Adrenal gland (tissue), 12 donors: ENCODE data around the gene IST1. TPM values are rescaled to one million over a fixed set of nuclear protein-coding genes. Genes with fewer than 3 reads are reported as not detected.

Source experiments
- DNase-seq, 7 donors: peaks; one replicate each; pipeline ENCODE4 v3.0.0-alpha.2; 2019 to 2020
- H3K27ac ChIP-seq, 5 donors: fragments of 200-600 bp; sonication (generic) in 4 of 5; 1 replicate in 3 of 5; 2 replicates in 2 of 5; pipeline versions ENCODE4 v1.5.1 to v1.8.0; 2016 to 2020; ENCODE audit warnings: mild to moderate bottlenecking in 1 of 5
- H3K27me3 ChIP-seq: fragments of 200-600 bp; 2 replicates; pipeline ENCODE4 v1.8.0; 2021
- H3K36me3 ChIP-seq, 2 donors: fragments of 200-600 bp; replicated peaks in 1 of 2; 1 replicate in 1 of 2; 2 replicates in 1 of 2; pipeline versions ENCODE4 v1.5.1 to v1.8.0; 2018 to 2022
- H3K4me1 ChIP-seq, 2 donors: fragments of 200-600 bp; replicated peaks in 1 of 2; 1 replicate in 1 of 2; 2 replicates in 1 of 2; pipeline versions ENCODE4 v1.5.1 to v1.8.0; 2018 to 2021
- H3K4me3 ChIP-seq, 4 donors: fragments of 200-600 bp; sonication (generic) in 3 of 4; one replicate each; pipeline ENCODE4 v1.5.1; 2016 to 2018
- H3K9me3 ChIP-seq, 3 donors: fragments of 200-600 bp; sonication (generic) in 1 of 3; replicated peaks in 1 of 3; 1 replicate in 2 of 3; 2 replicates in 1 of 3; pipeline versions ENCODE4 v1.5.1 to v1.8.0; 2016 to 2021
- CTCF ChIP-seq, 6 experiments: fragments of 450-650 bp in 4 of 6; fragments of 200-600 bp in 2 of 6; sonication (generic) in 1 of 6; IDR thresholded peaks; 1 replicate in 5 of 6; 2 replicates in 1 of 6; pipeline versions ENCODE4 v1.5.1 to v1.8.0; 2016 to 2021; ENCODE audit warnings: antibody characterized with exemption in 6 of 6, mild to moderate bottlenecking in 2 of 6, moderate library complexity in 1 of 6
- POLR2A ChIP-seq, 2 donors: fragments of 450-650 bp; IDR thresholded peaks; one replicate each; pipeline ENCODE4 v1.6.1; 2017; ENCODE audit warnings: antibody characterized with exemption in 2 of 2, mild to moderate bottlenecking in 2 of 2, moderate library complexity in 1 of 2
- WGBS, 4 donors: extraction: QIAGEN DNeasy Blood & Tissue Kit in 2 of 4; methylation state at CpG; one replicate each; pipeline versions ENCODE4 v1.1.5 to v1.1.7; 2013 to 2017; 5-methylcytosine and 5-hydroxymethylcytosine counted together
- intact Hi-C, 2 donors: fragments of 100-400 bp; cut with DNase I; formaldehyde crosslinking; loops; one replicate each; pipeline versions ENCODE4 v1.14.1 to v1.15.0; 2022 to 2023
- polyA plus RNA-seq, 3 donors: library from polyadenylated mRNA; stranded (reverse); fragments of 200-250 nt in 2 of 3; fragments of 350-450 nt in 1 of 3; fragmentation: Illumina TruSeq in 1 of 3; extraction: RNeasy Lipid Tissue Mini Kit (QIAGEN cat#74804) in 1 of 3; gene quantifications; one replicate each; pipeline ENCODE4 v1.2.3, GENCODE V29; 2013 to 2014
- total RNA-seq, 9 donors: library from RNA; depleted of rRNA in 4 of 9; stranded (reverse); fragments of >200 nt in 4 of 9; fragments of 120-200 nt in 1 of 9; fragmentation: NEBNext Ultra II Directional in 1 of 9; extraction: Animal tissue kit (Norgen Biotek cat#: 25700) in 1 of 9; gene quantifications; one replicate each; pipeline versions ENCODE4 v1.1.0 to v1.2.4, GENCODE V29; 2013 to 2023
- donor health status: healthy with polysubstance abuse.
- donor health status: Bipolar disorder and iron deficiency.
- donor health status: DM: yes; HTN: yes; CAD: no.
- donor health status: DM: no; HTN: no; CAD: no.
- donor health status: DM: no; HTN: no; CAD: no.
- donor health status: DM: yes; HTN: yes; CAD: no.

The IST1 gene
- total and polyA plus RNA-seq, 12 donors, result 125 to 213 (median 191) TPM

DNA sequence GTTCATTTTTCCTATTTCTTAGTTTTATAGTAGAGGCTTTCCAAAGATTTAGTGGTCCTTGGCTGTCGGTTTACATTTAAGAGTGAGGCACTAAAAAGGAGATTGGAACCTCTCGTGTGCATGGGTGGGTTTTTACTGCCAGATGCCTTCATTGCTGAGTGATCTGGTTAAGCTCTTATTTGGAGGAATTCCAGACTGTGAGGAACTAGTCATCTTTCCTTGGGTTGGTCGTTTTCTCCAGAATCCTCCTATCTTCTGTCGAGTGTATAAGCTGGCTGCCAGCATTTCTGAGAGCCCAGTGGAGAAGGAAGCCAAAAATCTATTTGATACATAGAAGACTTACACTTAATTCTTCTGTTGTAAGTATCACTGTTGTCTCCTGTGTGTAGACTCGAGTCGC is 22.6 kb downstream of the IST1 start:
- Histone ChIP-seq H3K27me3 (no peaks in the 10 kb centered on the region), H3K36me3 (peaks cover 0 to 53% of the 10 kb centered on the region in 2 donors), H3K9me3 (no peaks in the 10 kb centered on the region), H3K4me3 (no peak overlapping the region), H3K27ac (peak overlapping the region in 2 of 5 donors; percentile 4 to 27), H3K4me1 (peaks cover 27 to 44% of the 10 kb centered on the region in 2 donors)
- no peak for TF ChIP-seq CTCF (IDR thresholded peaks at IDR 0.05)
- TF ChIP-seq POLR2A (IDR thresholded peaks at IDR 0.05), result no peak
- WGBS, 4 donors, result 56 to 76% (median 67%) methylated on average over 6 of the region's 6 CpGs
- no peak for DNase-seq
- intact Hi-C loops, result no loop called here

GRCh38 chr16:71919035-71919434 is 23.7 kb downstream of the IST1 start:
- Histone ChIP-seq H3K27me3 (no peaks in the 10 kb centered on the region), H3K4me1 (peaks cover 27 to 40% of the 10 kb centered on the region in 2 donors), H3K9me3 (no peaks in the 10 kb centered on the region), H3K27ac (peak overlapping the region in 1 of 5 donors; percentile 7), H3K4me3 (no peak overlapping the region), H3K36me3 (peaks cover 0 to 65% of the 10 kb centered on the region in 2 donors)
- intact Hi-C loops, result no loop called here
- WGBS, 4 donors, result 40 to 54% (median 51%) methylated on average over 3 of the region's 3 CpGs
- TF ChIP-seq CTCF (IDR thresholded peaks at IDR 0.05) (no peak), POLR2A (IDR thresholded peaks at IDR 0.05) (no peak)
- DNase-seq, result peak in 1 of 7 donors; percentile 42

- 78 to 92% (median 85%) methylated on average over 2 of the region's 2 CpGs for WGBS, 4 donors
- TF ChIP-seq CTCF (IDR thresholded peaks at IDR 0.05) (no peak), POLR2A (IDR thresholded peaks at IDR 0.05) (no peak)
- Histone ChIP-seq H3K36me3 (peaks cover 0 to 78% of the 10 kb centered on the region in 2 donors), H3K27me3 (no peaks in the 10 kb centered on the region), H3K27ac (no peak overlapping the region), H3K9me3 (no peaks in the 10 kb centered on the region), H3K4me1 (peaks cover 16 to 25% of the 10 kb centered on the region in 2 donors), H3K4me3 (no peak overlapping the region)
- DNase-seq, result no peak
- intact Hi-C loops, result no loop called here
These were observed 25.3 kb downstream of the IST1 start for GRCh38 chr16:71920658-71921057.

GRCh38 chr16:71923941-71924690 is 28.8 kb downstream of the IST1 start:
- intact Hi-C loops, result no loop called here
- H3K9me3 ChIP-seq, result no peaks in the 10 kb centered on the region
- DNase-seq, result no peak
- peaks cover 0 to 92% of the 10 kb centered on the region in 2 donors for H3K36me3 ChIP-seq
- no peaks in the 10 kb centered on the region for H3K27me3 ChIP-seq
- H3K4me1 ChIP-seq, result peaks cover 26 to 30% of the 10 kb centered on the region in 2 donors
- WGBS, 4 donors, result 90 to 94% (median 92%) methylated on average over 8 to 10 of the region's 10 CpGs
- H3K4me3 ChIP-seq, result no peak overlapping the region
- H3K27ac ChIP-seq, result peak overlapping the region in 1 of 5 donors; percentile 28
- TF ChIP-seq POLR2A (IDR thresholded peaks at IDR 0.05) (no peak), CTCF (IDR thresholded peaks at IDR 0.05) (no peak)
